HG02885 (cell line): ENCODE results near the gene MPI.

Source experiments
- ATAC-seq: cut with Tn5 transposase; IDR thresholded peaks from one replicate; pipeline ENCODE4 v1.9.1; 2021; ENCODE audit warnings: mild to moderate bottlenecking; ENCODE audit not compliant: unreplicated experiment, poor library complexity

The MPI gene, protein sequence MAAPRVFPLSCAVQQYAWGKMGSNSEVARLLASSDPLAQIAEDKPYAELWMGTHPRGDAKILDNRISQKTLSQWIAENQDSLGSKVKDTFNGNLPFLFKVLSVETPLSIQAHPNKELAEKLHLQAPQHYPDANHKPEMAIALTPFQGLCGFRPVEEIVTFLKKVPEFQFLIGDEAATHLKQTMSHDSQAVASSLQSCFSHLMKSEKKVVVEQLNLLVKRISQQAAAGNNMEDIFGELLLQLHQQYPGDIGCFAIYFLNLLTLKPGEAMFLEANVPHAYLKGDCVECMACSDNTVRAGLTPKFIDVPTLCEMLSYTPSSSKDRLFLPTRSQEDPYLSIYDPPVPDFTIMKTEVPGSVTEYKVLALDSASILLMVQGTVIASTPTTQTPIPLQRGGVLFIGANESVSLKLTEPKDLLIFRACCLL

DNA sequence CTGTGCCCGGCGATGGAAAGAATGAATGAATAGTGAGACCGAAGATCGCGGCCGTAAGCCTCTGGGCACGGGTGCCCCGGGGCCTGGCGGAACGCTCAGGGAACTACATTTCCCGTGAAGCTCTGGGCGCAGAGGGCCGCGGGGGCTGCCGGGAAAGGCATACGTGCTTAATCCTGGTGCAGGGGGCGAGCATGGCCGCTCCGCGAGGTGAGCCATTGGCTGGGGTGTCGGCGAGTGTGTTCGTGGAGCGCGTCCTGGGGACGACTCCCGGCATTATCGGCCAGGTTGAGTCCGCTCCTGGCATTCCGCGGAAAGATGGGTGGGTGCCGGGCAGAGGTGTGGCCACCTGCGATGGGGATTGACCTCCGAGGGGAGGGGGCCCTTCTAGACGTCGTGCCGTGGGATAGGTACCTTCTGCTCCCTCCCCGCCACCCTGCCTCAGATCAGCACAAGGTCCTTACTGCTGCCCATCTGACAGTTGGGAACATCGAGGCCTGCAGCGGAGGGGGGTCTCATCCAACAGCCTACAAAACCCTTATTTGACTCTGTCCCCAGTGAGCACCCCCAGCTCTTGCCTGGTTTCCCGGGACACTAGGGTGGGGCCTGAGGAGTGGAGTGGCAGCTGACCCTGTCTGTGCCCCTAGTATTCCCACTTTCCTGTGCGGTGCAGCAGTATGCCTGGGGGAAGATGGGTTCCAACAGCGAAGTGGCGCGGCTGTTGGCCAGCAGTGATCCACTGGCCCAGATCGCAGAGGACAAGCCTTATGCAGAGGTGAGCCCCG lies at the start of gene MPI:
TSS of gene MPI (plus strand) at position 160 of the 782 bp plus-strand sequence. CDS start at position 192, 32 bp downstream.
- peak; percentile 96 for ATAC-seq

DNA sequence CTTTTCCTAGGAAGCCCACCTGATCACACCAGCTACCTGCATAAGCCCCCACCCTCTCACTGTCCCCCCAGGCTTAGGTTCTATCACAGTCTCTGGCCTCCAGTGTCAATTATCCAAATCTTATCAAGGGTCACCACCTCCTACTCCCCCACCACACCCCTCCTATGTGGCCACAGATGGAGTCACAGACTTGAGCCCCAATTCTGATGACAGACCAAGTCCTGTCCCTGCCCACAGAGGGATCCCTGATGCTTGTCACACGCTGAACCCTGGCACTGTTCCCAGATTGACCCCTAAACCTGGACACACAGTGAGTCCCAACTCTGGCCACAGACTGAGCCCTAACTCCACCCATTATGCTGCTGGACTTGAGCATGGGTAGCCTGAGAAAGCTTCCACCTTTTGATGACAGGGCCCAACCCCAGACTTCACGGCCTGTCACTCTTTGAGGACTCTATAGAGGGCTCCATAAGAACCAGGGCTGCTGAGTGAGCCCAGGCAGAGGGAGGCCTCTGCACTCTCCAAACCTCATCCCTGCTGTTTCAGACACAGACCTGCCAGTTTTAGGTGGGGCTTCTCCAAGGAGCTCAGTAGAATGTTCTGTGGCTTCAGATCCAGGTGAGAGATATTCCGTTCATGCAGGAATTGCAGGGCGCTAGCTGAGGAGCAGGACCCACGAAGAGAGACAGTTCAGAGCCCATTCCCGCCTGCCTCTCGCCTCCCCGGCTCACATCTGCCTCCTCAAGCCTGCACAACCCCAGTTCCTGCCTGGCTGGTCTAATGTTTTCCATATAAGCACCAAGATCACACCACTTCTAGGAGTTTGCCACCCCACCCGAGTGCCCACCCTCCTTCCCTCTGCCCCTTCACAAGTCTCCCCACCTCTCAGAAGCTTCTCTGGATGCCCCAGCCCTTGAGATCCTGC lies 48.7 kb upstream of the MPI start:
- ATAC-seq: no peak

DNA sequence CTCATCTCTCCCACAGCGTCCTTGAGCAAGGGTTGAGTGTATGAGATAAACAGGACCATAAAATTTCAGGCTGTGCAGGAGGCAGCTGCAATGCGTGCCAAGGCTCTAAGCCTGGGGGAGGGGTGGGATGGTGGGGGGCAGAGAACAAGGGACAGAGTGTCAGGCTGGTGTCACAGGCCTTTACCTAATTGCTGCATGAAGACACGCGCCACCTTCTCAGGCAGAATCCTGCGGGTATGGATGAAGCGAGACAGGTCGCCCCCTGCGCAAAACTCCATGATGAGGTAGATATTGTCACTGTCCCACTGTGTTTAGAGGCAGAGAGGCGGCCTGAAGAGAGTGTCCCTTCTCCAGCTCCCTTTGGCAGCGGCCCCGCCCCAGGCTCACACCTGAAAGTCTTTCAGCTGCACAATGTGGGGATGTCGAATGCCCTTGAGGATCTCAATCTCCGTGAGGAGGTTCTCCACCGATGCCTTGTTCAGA lies 47.9 kb upstream of the MPI start:
- no peak for ATAC-seq

DNA sequence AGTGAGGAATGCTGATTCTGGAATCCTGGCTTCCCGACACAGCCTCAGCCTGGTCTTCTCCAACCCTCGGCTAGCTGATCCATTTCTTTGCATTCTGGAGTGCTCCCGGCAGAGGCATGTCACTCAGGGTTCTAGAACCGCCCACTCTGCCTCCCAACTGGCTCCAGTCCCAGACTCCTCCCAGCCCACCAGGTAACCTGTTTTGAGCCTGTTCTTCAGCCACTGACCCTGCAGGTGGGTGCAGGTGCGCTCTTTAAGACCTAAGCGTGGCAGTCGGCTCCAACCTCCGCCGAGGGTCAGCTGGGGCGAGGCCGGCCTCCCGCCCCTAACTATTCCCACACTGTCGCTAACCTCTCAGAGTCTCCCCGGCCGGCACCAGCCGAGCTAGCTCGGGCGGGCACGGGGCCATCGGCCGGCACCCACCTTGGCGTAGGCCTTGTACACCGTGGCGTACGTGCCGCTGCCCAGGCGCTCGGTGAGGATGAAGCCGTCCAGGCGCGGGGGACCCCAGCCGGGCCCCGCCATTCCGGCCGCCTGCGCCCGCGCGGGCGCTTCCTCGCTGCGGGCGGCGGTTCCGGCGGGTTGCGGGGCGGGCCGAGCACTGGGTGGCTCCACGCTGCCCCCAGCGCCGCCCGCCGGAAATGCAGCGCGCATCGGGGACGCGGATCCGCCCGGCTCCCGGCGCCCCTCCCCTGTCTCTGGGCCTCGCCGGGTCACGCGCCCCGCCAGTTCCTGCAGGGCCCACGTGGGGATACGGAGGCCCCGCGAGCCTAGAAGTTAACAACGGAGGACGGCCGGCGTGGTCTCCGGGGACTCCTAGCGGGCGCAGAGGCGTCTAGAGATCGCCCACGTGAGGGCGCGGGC lies 47.0 kb upstream of the MPI start, which contains the start of gene ULK3:
TSS of gene ULK3 (minus strand) at position 576 of the 864 bp plus-strand sequence. CDS start at position 525, 51 bp downstream.
- ATAC-seq: peak; percentile 85

DNA sequence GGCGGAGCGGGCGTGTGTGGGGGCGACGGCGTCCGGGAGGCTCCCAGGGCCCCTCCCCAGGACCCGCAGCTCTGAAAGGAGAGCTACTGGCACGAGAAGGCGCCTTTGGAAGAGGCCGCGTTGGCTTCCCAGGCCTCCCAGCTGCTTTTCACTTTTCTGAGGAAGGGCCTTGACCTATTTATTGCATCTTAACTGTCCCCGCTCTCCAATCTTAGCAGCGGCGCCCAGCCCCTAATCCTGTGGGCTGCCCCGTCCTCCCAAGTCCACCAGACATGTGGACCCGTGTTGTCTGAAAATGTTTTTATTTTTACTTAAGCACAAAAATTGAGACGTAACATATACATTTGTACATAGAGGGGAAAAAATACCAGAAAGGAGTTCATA lies 46.4 kb upstream of the MPI start:
- ATAC-seq: no peak

DNA sequence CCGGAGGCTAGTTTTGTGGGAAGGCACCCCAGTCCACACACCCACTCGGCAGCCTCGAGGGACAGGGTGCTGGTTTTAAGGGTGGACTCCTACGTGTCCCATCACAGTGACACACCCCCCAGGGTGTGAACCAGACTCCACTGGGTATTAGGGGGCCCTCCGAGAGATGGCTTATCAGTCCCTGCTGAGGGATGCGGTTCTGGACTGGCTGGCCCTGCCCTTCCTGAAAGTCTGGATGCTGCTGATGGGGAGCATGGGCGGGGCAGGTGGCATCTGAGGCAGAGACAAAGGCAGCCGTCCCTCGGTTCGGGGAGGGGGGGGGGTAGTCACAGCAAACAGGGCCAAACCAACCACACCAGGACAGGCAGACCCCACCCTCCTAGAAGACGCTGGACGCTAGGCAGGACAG lies 45.9 kb upstream of the MPI start:
- no peak for ATAC-seq

DNA sequence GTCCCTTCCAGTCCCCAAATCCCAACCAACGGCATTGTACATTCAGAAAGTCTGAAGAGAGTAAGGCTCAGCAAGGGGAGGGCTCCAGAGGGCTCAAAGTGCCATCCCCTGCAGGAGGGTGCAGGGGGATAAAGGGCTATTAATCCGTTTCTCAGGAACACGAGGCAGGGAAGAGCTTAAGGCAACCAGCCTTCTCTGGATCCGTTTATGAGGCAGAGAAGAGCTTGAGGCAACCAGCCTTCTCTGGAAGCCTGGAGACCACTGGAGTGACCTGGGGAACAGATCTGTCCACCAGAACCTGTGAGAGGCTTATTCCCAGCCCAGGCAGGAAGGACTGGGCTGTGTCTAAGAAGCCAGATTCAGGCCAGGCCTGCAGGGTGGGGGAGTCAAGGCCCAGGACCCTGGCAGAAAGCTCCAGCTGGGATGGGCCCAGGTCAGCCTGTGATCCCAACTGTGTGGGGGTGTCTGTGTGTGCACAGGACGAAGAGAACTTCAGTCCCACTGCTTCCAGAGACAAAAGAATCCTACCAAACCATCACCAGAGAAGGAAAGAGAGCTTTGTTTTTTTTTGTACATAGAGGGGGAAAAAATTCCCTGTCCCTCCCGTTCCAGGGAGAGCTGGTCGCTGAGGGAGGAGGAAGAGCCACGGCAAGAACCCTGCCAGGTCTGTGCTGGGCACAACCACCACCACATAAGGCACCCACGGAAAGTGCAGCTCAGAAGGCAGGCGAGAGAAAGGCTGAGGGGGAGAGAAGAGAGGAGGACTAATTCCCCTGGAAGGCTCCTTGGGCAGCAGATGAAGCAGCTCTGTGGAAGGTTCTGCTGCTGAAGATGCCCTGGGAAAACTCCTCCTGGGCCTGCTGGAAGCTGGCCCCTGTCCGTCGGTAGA lies 45.3 kb upstream of the MPI start:
- ATAC-seq: no peak

DNA sequence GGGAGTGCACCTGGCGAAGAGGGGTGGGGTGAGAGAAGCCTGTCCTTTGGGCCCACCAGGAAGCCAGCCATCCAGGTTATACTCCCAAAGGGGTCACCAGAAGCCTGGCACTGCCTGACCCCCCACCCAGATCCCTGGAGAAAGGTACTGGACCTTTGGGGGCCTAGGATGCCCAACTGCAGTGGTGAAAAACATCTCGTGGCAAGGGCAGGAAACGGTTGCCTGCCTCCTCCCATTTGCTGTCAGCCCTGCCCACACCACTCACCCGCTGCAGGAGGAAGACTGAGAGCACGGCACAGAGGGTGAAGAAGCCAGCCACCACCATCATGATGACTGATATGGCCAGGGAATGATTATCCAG lies 44.7 kb upstream of the MPI start:
- ATAC-seq: no peak

DNA sequence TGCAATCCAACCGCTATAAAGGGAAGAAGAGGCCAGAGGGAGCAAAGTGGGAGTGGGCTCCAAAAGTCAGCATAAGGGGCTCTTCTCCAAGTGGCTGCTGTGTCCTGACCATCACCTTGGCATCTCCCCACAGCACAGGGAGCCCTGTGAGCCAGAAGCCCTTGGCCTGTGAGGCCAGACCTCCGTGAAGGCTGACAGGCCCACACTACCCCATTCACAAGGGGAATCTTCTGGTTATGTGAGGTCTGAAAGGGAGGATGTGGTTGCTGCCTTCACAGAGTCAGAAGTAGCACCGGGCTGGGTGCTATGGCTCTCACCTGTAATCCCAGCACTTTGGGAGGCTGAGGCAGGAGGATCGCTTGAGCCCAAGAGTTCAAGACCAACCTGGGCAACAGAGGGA lies 44.3 kb upstream of the MPI start:
- ATAC-seq: no peak

DNA sequence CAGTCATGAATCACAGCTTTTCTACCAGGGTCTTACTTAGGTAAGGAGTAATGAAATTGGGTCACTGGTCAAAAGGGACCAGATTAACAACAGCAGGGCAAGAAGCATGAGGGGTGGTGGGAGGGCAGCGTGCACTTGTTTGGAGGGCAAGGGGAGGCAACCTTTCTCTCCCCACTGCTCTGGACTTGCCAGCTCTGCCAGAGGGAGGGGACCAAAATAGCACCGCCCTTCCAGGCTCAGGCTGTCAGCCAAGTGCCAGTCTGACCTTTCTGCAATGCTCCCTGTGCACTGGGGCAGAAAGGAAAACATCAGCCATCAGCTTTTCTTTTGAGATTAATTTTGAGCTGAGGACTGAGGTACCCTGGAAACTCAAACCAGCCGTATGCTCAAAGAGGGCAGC lies 42.4 kb upstream of the MPI start:
- no peak for ATAC-seq

DNA sequence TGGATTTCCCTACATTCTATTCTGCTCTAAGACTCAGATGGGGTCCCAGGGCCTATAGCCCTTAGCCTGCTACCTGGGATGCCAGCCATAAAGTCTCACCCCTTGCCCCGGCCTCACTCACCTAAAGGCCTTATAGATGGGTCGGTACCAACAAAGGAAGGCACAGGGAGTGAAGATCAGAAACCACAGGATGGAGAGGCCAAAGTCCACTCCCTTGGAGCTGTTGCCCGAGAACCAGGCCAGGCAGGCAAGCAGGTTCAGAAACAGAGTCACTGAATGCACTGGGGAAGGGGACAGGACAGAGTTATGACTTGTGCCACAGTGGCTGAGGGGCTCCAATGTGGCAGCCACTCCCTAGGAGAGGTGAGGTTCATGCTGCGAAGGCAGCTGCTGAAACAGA lies 39.4 kb upstream of the MPI start:
- ATAC-seq: no peak

DNA sequence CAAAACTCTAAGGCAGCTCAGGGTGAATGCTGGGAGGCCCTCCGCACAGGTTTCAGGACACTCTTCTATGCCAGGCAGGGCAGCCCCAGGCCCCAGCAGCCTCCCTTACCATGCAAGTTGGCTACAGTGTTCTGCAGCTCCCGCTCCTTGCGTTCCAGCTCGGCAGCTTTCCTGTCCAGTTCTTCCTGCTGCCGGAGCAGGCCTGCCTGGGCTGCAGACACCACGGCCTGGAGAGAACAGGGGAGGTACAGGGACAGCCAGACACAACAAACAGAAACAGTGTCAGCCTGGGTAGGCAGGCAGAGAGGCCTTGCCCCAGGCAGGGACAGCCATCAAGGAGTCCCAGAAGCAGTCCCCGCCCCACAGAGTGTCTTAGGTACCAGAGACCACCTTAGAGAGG lies 37.9 kb upstream of the MPI start:
- no peak for ATAC-seq

DNA sequence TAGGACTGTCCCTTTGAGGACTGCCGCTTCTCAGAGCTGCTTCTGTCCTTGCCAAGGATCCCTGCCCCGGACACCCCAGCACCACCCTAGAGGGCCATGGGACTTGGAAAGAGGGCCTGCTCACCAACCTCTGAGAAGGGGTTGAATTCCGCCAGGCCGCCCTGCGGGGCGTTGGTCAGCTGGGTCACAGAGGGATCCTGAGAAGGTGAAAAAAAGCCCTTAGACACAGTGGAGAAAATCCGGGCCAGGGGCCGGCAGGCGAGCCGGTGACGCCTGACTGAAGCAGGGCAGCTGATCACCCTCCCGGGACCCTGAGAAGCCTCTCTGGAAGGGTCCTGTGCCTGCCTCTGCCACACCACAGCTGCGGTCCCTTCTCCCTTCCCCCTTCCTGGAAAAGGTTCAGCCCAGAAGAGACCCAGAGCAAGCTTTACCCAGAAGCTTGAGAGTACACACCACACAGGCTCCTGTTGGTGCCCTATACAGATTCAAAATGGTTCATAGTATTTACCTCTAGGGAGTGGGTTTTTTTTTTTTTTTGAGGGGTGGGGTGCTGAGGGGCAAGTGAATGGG lies 35.3 kb upstream of the MPI start:
- no peak for ATAC-seq

DNA sequence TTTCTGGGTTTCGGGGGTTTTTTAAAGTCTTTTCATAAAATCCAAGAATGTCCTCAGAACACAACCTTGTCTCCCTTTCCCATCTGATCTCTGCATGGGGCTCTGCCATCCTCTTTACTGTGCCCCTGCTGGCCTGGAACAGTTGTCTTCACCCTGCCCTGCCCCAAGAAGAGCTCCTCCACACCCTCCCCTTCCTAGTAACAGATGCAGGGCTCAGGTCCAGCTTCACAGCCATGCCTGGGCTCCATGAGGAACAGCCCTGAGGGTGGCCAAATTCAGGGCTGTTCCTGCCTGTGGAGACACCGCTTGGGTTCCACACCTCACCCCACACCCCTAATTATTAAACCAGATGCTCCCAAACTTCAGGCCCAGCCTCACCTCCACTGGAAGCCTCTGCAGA lies 34.0 kb upstream of the MPI start:
- ATAC-seq: no peak

DNA sequence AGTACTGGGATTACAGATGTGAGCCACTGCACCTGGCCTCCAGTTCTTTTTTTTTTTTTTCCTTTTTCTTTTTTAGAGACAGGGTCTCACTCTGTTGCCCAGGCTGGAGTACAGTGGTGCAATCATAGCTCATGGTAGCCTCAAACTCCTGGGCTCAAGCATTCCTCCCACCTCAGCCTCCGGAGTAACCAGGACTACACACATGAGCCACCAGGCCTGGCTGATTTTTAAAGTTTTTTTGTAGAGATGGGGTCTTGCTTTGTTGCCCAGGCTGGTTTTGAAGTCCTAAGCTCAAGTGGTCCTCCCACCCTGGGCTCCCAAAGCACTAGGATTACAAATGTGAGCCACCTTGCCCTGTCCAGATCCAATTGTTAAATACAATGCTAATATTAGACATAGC lies 33.3 kb upstream of the MPI start:
- no peak for ATAC-seq

DNA sequence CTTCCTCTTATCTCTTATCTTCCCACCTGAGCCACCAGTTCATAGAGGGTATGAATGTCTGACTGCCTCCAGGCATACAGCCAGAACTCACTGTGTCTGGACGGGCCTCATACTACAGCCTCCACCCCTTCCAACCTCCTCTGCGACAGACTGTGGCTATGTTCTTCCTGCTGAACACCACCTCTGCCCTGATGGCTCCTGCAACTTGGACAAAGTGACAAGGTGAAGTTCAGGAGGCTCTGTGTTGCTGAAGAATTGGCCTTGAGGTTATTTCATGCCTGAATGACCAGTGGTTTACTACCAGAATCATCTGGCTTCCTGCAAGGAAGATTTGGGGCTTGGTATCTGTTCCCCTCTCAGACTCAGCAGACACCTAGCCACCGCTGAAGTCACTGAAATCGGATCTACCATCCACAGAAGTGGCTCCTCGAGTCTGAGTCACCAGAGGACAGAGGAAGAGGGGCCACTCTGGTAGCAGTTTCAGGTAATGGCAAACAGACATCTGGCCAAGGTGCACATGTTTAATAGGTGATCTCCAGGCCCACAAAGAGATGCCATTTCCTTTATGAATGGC lies 32.7 kb upstream of the MPI start:
- peak; percentile 62 for ATAC-seq

DNA sequence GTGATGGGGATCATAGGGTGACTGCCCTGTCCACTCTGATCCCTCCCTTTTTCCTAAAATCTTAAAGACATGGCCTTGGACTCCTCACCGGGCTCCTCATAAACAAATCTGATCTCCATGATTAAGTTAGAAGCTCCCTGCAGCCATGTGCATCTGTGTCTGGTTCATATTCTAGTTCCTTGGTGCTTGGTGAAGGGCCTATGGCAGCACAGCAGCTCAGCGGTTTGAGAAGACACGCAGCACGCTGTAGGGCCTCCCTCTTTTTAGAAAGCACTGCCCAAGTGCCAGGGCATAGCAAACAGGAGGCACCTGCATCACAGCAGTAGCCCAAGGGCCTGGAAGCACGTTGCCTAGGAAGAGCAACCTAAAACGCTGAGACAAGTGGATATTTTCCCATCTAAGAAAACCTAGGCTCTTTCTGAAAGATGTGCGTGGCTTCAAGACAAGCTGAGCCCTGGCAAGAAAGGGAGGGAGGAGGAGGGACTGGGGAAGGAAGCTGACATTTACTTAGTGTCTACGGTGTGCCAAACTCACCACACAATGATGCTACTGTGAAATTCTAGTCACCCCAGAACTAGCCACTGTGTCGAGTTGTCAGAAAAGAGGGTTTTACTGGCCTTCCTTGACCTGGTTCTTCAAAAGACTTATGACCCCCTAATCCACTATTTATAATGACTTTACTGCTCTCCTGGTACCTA lies 32.0 kb upstream of the MPI start:
- ATAC-seq: peak; percentile 32
